Esophagus (tissue), 2 donors: Measurements from ENCODE around the gene UGT3A1. TPM values are rescaled to one million over a fixed set of nuclear protein-coding genes. Genes with fewer than 3 reads are reported as not detected.

Source experiments
- H3K27ac ChIP-seq, 2 donors: one replicate each; pipeline ENCODE4 v1.5.1; 2013; ENCODE audit warnings: low read depth in 2 of 2, mild to moderate bottlenecking in 2 of 2, inconsistent platforms in 1 of 2, low read length in 1 of 2, moderate library complexity in 1 of 2
- H3K27me3 ChIP-seq, 2 donors: one replicate each; pipeline ENCODE4 v1.6.1; 2013; ENCODE audit warnings: low read length in 2 of 2, control low read depth in 1 of 2, mild to moderate bottlenecking in 1 of 2; ENCODE audit not compliant: insufficient read depth in 2 of 2, control insufficient read depth in 1 of 2
- H3K36me3 ChIP-seq, 2 donors: one replicate each; pipeline ENCODE4 v1.6.1; 2013; ENCODE audit warnings: low read length in 1 of 2; ENCODE audit not compliant: control insufficient read depth in 2 of 2, insufficient read depth in 2 of 2
- H3K4me1 ChIP-seq, 2 donors: one replicate each; pipeline ENCODE4 v1.6.1; 2013; ENCODE audit warnings: low read length in 1 of 2; ENCODE audit not compliant: control insufficient read depth in 2 of 2, insufficient read depth in 2 of 2
- H3K4me3 ChIP-seq, 2 donors: one replicate each; pipeline ENCODE4 v1.5.1; 2013; ENCODE audit warnings: low read length in 2 of 2, mild to moderate bottlenecking in 2 of 2, low read depth in 1 of 2, moderate library complexity in 1 of 2
- H3K9me3 ChIP-seq, 2 donors: one replicate each; pipeline ENCODE4 v1.6.1; 2013; ENCODE audit warnings: mild to moderate bottlenecking in 2 of 2, low read depth in 1 of 2, low read length in 1 of 2, moderate library complexity in 1 of 2; ENCODE audit not compliant: control insufficient read depth in 2 of 2, insufficient read depth in 1 of 2
- WGBS, 2 donors: extraction: QIAGEN DNeasy Blood & Tissue Kit; methylation state at CpG; one replicate each; pipeline ENCODE4 v1.1.7; 2013; 5-methylcytosine and 5-hydroxymethylcytosine counted together
- polyA plus RNA-seq, 2 donors: library from polyadenylated mRNA; stranded (reverse); fragments of 200-250 nt; gene quantifications; one replicate each; pipeline ENCODE4 v1.2.3, GENCODE V29; 2013
- donor health status: healthy with polysubstance abuse.
- donor health status: Bipolar disorder and iron deficiency.

The UGT3A1 gene
- polyA plus RNA-seq, 2 donors = 0.02 TPM

DNA sequence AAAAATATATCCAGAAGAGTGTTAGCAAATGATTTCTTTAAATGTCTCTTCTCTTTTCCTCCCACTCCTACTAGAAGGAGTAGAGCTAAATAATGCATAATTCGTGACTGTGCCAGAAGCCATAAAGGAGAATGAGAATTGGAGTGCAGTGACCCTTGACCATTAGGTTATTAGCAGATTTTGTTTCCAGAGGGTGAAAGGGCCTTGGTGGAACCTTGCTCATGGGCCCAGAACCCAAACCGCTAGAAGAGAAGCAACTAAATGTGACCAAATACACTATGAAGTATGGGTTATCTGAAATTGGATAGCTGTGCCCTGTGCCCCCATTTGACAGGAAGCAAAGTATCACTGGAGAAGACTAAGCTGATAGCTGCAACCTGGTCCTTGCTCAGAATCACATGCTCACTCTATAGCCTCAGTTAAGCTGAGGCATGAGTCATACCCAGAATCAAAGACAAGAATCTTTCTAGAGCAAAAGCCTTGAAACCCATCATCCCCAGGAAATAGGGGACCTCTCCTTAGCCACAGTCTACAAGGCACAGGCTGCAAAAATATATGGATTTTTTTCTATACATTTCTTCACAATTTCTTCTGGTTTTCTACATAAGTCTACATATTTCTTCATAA lies 89.0 kb downstream of the UGT3A1 start:
- no peak overlapping the region for H3K27ac ChIP-seq
- 63 to 71% methylated on average over 2 of the region's 2 CpGs for WGBS, 2 donors
- H3K9me3 ChIP-seq = peaks cover 0 to 2% of the 10 kb centered on the region in 2 donors
- no peaks in the 10 kb centered on the region for H3K27me3 ChIP-seq
- H3K36me3 ChIP-seq = no peaks in the 10 kb centered on the region
- H3K4me1 ChIP-seq = no peaks in the 10 kb centered on the region
- H3K4me3 ChIP-seq = no peak overlapping the region

Other genes with a start within 250 kb of the UGT3A1 start
- gene IL7R, start 134.5 kb downstream of the UGT3A1 start, polyA plus RNA-seq = 1 to 10 TPM; 2.5 to 2.7 TPM
- not detected for gene CAPSL, start 52.8 kb downstream of the UGT3A1 start, polyA plus RNA-seq
- under 1 TPM in 1 of 2 donors, not detected in 1; 0.02 TPM for gene UGT3A2, start 75.5 kb upstream of the UGT3A1 start, polyA plus RNA-seq
- 1 to 10 TPM; 1.3 to 2.3 TPM for gene LMBRD2, start 160.5 kb upstream of the UGT3A1 start, polyA plus RNA-seq
- 1 to 10 TPM; 5.1 to 7.5 TPM for gene SKP2, start 160.7 kb upstream of the UGT3A1 start, polyA plus RNA-seq